Measurements from ENCODE around the gene HSPH1. TPM values are rescaled to one million over a fixed set of nuclear protein-coding genes. Genes with fewer than 3 reads are reported as not detected.

HSPH1 gene
- total RNA-seq: 100 to 1,000 TPM; 226 to 238 TPM
- polyA plus RNA-seq (2013, experiment 1 of 2): 43.0 TPM
- polyA plus RNA-seq (2013, experiment 2 of 2): 56.1 TPM
- total RNA-seq: 55.5 to 776 (median 165) reads per million in 172 experiments

DNA sequence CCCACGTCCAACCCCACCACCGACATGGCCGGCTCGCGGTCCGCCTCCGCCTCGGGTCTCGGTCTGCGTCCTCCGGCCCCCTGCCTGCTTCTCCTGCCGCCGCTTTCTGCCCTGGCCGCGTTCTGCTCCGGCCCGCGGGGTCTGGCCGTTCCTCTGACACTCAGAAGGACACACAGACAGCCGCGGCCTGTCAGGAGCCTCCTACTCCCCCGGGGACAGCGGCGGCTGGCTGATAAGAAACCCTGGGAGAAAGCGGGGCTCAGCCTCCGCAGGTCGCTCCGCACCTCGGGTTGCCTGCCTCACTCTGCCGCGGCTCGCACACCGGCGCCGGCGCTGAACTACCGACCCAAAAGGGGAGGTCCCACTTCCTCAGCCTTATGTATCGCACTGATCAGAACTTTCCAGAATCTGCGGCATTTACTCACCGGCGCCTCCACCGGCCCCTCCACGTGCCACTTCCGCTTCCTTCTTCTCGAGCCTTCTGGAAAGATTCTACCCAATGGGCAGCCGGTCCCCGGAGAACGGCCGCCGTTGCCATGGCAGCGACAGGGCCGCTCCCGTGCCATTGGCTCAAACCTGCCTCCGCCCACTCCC lies at the start of gene HSPH1:
HSPH1 (minus strand) TSS at position 348 of the 594 bp plus-strand sequence; CDS start at position 26, 322 bp downstream.
- ATAC-seq (ENCODE audit: poor library complexity): peak; percentile 64
- intact Hi-C loops (cut with DNase I, micrococcal nuclease): loop anchor here (1.0 to 10.0 kb wide), 8 partner anchors 18 to 1266 kb away; partner anchors contain the start of genes N4BP2L1 (in 2 of the 2), BRCA2 (in 1 of the 2), HMGB1 (in 1 of the 2) and USPL1 (in 1 of the 2)
- Histone ChIP-seq H3K36me3 (ENCODE audit: insufficient read depth, low read length) (peaks cover 18% of the 10 kb centered on the region), H3K27me3 (ENCODE audit: control insufficient read depth in 1 of 2, insufficient read depth in 2 of 2, low read length in 2 of 2) (no peaks in the 10 kb centered on the region), H3K9me3 (ENCODE audit: control insufficient read depth in 1 of 2, insufficient read depth in 1 of 2, low read length in 2 of 2) (no peaks in the 10 kb centered on the region), H3K4me3 (ENCODE audit: low read length) (peak within 1 kb of the TSS; percentile 93), H3K4me1 (ENCODE audit: insufficient read depth, low read length) (peaks cover 17% of the 10 kb centered on the region), H3K27ac (ENCODE audit: low read depth in 1 of 2, low read length in 2 of 2) (peak within 1 kb of the TSS; percentile 94 to 95)
- peaks cover 46% of the 10 kb centered on the region for H3K4me1 Mint-ChIP-seq (ENCODE audit: low read depth)
- DNase-seq: peak; percentile 95 to 99 (median 98)
- peaks cover 57% of the 10 kb centered on the region for H3K36me3 Mint-ChIP-seq (ENCODE audit: low read depth)
- TF ChIP-seq, protein P1, sequence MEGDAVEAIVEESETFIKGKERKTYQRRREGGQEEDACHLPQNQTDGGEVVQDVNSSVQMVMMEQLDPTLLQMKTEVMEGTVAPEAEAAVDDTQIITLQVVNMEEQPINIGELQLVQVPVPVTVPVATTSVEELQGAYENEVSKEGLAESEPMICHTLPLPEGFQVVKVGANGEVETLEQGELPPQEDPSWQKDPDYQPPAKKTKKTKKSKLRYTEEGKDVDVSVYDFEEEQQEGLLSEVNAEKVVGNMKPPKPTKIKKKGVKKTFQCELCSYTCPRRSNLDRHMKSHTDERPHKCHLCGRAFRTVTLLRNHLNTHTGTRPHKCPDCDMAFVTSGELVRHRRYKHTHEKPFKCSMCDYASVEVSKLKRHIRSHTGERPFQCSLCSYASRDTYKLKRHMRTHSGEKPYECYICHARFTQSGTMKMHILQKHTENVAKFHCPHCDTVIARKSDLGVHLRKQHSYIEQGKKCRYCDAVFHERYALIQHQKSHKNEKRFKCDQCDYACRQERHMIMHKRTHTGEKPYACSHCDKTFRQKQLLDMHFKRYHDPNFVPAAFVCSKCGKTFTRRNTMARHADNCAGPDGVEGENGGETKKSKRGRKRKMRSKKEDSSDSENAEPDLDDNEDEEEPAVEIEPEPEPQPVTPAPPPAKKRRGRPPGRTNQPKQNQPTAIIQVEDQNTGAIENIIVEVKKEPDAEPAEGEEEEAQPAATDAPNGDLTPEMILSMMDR (IDR thresholded peaks at IDR 0.05): peak; percentile 13
- no peaks in the 10 kb centered on the region for H3K9me3 Mint-ChIP-seq
- ChIA-PET POLR2A (interaction anchor here (0.6 to 5.6 kb wide), 6 partner anchors 10 to 1154 kb away, joined by 3 to 44 read pairs (median 6); partner anchors contain the start of genes B3GLCT, BRCA2, USPL1 and ZAR1L), CTCF (interaction anchor here (2.7 to 2.9 kb wide), 2 partner anchors 38 to 39 kb away, joined by 17 read pairs; partner anchors contain the start of gene B3GLCT)
- H3K27me3 Mint-ChIP-seq: no peaks in the 10 kb centered on the region
- H3K4me3 Mint-ChIP-seq: peak within 1 kb of the TSS; percentile 96
- peak within 1 kb of the TSS; percentile 98 for H3K27ac Mint-ChIP-seq

GRCh38 chr13:31209841-31210210 lies 48.1 kb upstream of the HSPH1 start:
- no peak overlapping the region for H3K27ac ChIP-seq (ENCODE audit: low read depth in 1 of 2, low read length in 2 of 2)
- no peak for ATAC-seq (ENCODE audit: poor library complexity)
- Mint-ChIP-seq H3K27me3 (no peaks in the 10 kb centered on the region), H3K27ac (no peak overlapping the region), H3K9me3 (no peaks in the 10 kb centered on the region), H3K36me3 (ENCODE audit: low read depth) (no peaks in the 10 kb centered on the region), H3K4me1 (ENCODE audit: low read depth) (peaks cover 19% of the 10 kb centered on the region), H3K4me3 (no peak overlapping the region)
- TF ChIP-seq, protein P1 (IDR thresholded peaks at IDR 0.05): no peak
- no peaks in the 10 kb centered on the region for H3K36me3 ChIP-seq (ENCODE audit: insufficient read depth, low read length)
- no peaks in the 10 kb centered on the region for H3K27me3 ChIP-seq (ENCODE audit: control insufficient read depth in 1 of 2, insufficient read depth in 2 of 2, low read length in 2 of 2)
- intact Hi-C loops (cut with DNase I, micrococcal nuclease): no loop called here
- no peaks in the 10 kb centered on the region for H3K9me3 ChIP-seq (ENCODE audit: control insufficient read depth in 1 of 2, insufficient read depth in 1 of 2, low read length in 2 of 2)
- peaks cover 17% of the 10 kb centered on the region for H3K4me1 ChIP-seq (ENCODE audit: insufficient read depth, low read length)
- CTCF ChIA-PET: no interaction called here
- POLR2A ChIA-PET: interaction anchor here (1.1 kb wide), 1 partner anchor 9 kb away, joined by 3 read pairs; no protein-coding TSS in a partner anchor
- no peak overlapping the region for H3K4me3 ChIP-seq (ENCODE audit: low read length)
- DNase-seq: no peak

GRCh38 chr13:31209172-31209840 lies 47.6 kb upstream of the HSPH1 start:
- ChIA-PET CTCF (no interaction called here), POLR2A (interaction anchor here (1.1 kb wide), 1 partner anchor 8 kb away, joined by 3 read pairs; no protein-coding TSS in a partner anchor)
- peaks cover 17% of the 10 kb centered on the region for H3K4me1 ChIP-seq (ENCODE audit: insufficient read depth, low read length)
- no peak overlapping the region for H3K27ac Mint-ChIP-seq
- H3K36me3 Mint-ChIP-seq (ENCODE audit: low read depth): no peaks in the 10 kb centered on the region
- peak overlapping the region; percentile 18 for H3K4me3 Mint-ChIP-seq
- H3K27ac ChIP-seq (ENCODE audit: low read depth in 1 of 2, low read length in 2 of 2): no peak overlapping the region
- H3K9me3 ChIP-seq (ENCODE audit: control insufficient read depth in 1 of 2, insufficient read depth in 1 of 2, low read length in 2 of 2): no peaks in the 10 kb centered on the region
- H3K4me3 ChIP-seq (ENCODE audit: low read length): no peak overlapping the region
- H3K36me3 ChIP-seq (ENCODE audit: insufficient read depth, low read length): no peaks in the 10 kb centered on the region
- peak in 3 of 14 experiments; percentile 29 to 39 (median 30) for DNase-seq
- peak; percentile 58 for ATAC-seq (ENCODE audit: poor library complexity)
- intact Hi-C loops (cut with DNase I, micrococcal nuclease): no loop called here
- no peaks in the 10 kb centered on the region for H3K27me3 ChIP-seq (ENCODE audit: control insufficient read depth in 1 of 2, insufficient read depth in 2 of 2, low read length in 2 of 2)
- H3K9me3 Mint-ChIP-seq: no peaks in the 10 kb centered on the region
- H3K4me1 Mint-ChIP-seq (ENCODE audit: low read depth): peaks cover 19% of the 10 kb centered on the region
- TF ChIP-seq, protein P1 (IDR thresholded peaks at IDR 0.05): no peak
- H3K27me3 Mint-ChIP-seq: no peaks in the 10 kb centered on the region

All from CD4-positive, alpha-beta T cell (primary cell).